HEK293 (cell line): ENCODE data around the gene DEDD2.

Source experiments
- BCL6B ChIP-seq: fragments of 450-650 bp; formaldehyde crosslinking; IDR thresholded peaks from 2 replicates; pipeline ENCODE4 v1.5.1; 2017; ENCODE audit warnings: missing biosample characterization, missing genetic modification characterization
- EGR2 ChIP-seq: fragments of 450-650 bp; formaldehyde crosslinking; IDR thresholded peaks from 2 replicates; pipeline ENCODE4 v1.5.1; 2016; ENCODE audit warnings: low read depth, missing biosample characterization, missing genetic modification characterization
- FEZF1 ChIP-seq: fragments of 450-650 bp; formaldehyde crosslinking; IDR thresholded peaks from 2 replicates; pipeline ENCODE4 v1.5.1; 2016; ENCODE audit warnings: missing biosample characterization, missing genetic modification characterization
- GLIS2 ChIP-seq: fragments of 450-650 bp; formaldehyde crosslinking; IDR thresholded peaks from 2 replicates; pipeline ENCODE4 v1.5.1; 2016; ENCODE audit warnings: missing biosample characterization, missing genetic modification characterization
- HOXA7 ChIP-seq: sonication (generic); formaldehyde crosslinking; IDR thresholded peaks from 2 replicates; pipeline ENCODE4 v1.8.1; 2022; ENCODE audit warnings: missing genetic modification reagents, borderline replicate concordance
- KLF7 ChIP-seq: fragments of 450-650 bp; formaldehyde crosslinking; IDR thresholded peaks from 2 replicates; pipeline ENCODE4 v1.5.1; 2016; ENCODE audit warnings: missing biosample characterization, missing genetic modification characterization, borderline replicate concordance
- SCRT2 ChIP-seq: fragments of 450-650 bp; formaldehyde crosslinking; IDR thresholded peaks from 2 replicates; pipeline ENCODE4 v1.5.1; 2016; ENCODE audit warnings: missing biosample characterization, missing genetic modification characterization
- YY1 ChIP-seq: fragments of 450-650 bp; formaldehyde crosslinking; IDR thresholded peaks from 2 replicates; pipeline ENCODE4 v1.5.1; 2018; ENCODE audit warnings: missing biosample characterization, missing genetic modification characterization
- ZBTB44 ChIP-seq: fragments of 450-650 bp; IDR thresholded peaks from 2 replicates; pipeline ENCODE4 v1.5.1; 2018; ENCODE audit warnings: missing biosample characterization, mild to moderate bottlenecking, missing genetic modification characterization
- ZBTB7A ChIP-seq: fragments of 450-650 bp; formaldehyde crosslinking; IDR thresholded peaks from 2 replicates; pipeline ENCODE4 v1.5.1; 2016; ENCODE audit warnings: low read depth, missing biosample characterization, missing genetic modification characterization
- ZFP69B ChIP-seq: fragments of 450-650 bp; formaldehyde crosslinking; IDR thresholded peaks from 2 replicates; pipeline ENCODE4 v1.5.1; 2016; ENCODE audit warnings: missing biosample characterization, missing genetic modification characterization
- ZNF112 ChIP-seq: fragments of 450-650 bp; formaldehyde crosslinking; IDR thresholded peaks from 2 replicates; pipeline ENCODE4 v1.5.0; 2017; ENCODE audit warnings: missing biosample characterization, missing genetic modification characterization
- ZNF121 ChIP-seq: fragments of 450-650 bp; formaldehyde crosslinking; IDR thresholded peaks from 2 replicates; pipeline ENCODE4 v1.5.1; 2016; ENCODE audit warnings: missing biosample characterization, missing genetic modification characterization
- ZNF223 ChIP-seq: fragments of 450-650 bp; formaldehyde crosslinking; IDR thresholded peaks from 2 replicates; pipeline ENCODE4 v1.5.1; 2016; ENCODE audit warnings: missing biosample characterization, missing genetic modification characterization
- ZNF26 ChIP-seq: fragments of 450-650 bp; formaldehyde crosslinking; IDR thresholded peaks from 2 replicates; pipeline ENCODE4 v1.5.1; 2016; ENCODE audit warnings: missing biosample characterization, missing genetic modification characterization
- ZNF274 ChIP-seq, 2 experiments: fragments of 200-500 bp in 1 of 2; fragments of 450-650 bp in 1 of 2; sonication (Bioruptor generic) in 1 of 2; formaldehyde crosslinking in 1 of 2; IDR thresholded peaks; 2 replicates each; pipeline versions ENCODE4 v1.5.1 to v1.6.1; 2014 to 2016; ENCODE audit warnings: borderline replicate concordance in 1 of 2, inconsistent platforms in 1 of 2, low read length in 1 of 2, missing biosample characterization in 1 of 2, missing genetic modification characterization in 1 of 2
- ZNF311 ChIP-seq: fragments of 450-650 bp; formaldehyde crosslinking; IDR thresholded peaks from 2 replicates; pipeline ENCODE4 v1.5.1; 2017; ENCODE audit warnings: missing biosample characterization, missing genetic modification characterization, borderline replicate concordance
- ZNF350 ChIP-seq: fragments of 450-650 bp; formaldehyde crosslinking; IDR thresholded peaks from 2 replicates; pipeline ENCODE4 v1.5.0; 2017; ENCODE audit warnings: missing biosample characterization, mild to moderate bottlenecking, missing genetic modification characterization
- ZNF354C ChIP-seq: fragments of 450-650 bp; formaldehyde crosslinking; IDR thresholded peaks from 2 replicates; pipeline ENCODE4 v1.5.1; 2016; ENCODE audit warnings: missing biosample characterization, missing genetic modification characterization, low read depth, borderline replicate concordance
- ZNF398 ChIP-seq: fragments of 450-650 bp; formaldehyde crosslinking; IDR thresholded peaks from 2 replicates; pipeline ENCODE4 v1.5.1; 2017; ENCODE audit warnings: missing biosample characterization, missing genetic modification characterization
- ZNF423 ChIP-seq: fragments of 450-650 bp; formaldehyde crosslinking; IDR thresholded peaks from 2 replicates; pipeline ENCODE4 v1.5.1; 2016; ENCODE audit warnings: missing biosample characterization, missing genetic modification characterization
- ZNF501 ChIP-seq: fragments of 450-650 bp; formaldehyde crosslinking; IDR thresholded peaks from 2 replicates; pipeline ENCODE4 v1.5.1; 2016; ENCODE audit warnings: missing biosample characterization, missing genetic modification characterization
- ZNF513 ChIP-seq: fragments of 450-650 bp; IDR thresholded peaks from 2 replicates; pipeline ENCODE4 v1.5.1; 2018; ENCODE audit warnings: missing biosample characterization, missing genetic modification characterization
- ZNF561 ChIP-seq: fragments of 450-650 bp; IDR thresholded peaks from 2 replicates; pipeline ENCODE4 v1.5.1; 2018; ENCODE audit warnings: missing biosample characterization, missing genetic modification characterization, borderline replicate concordance
- ZNF596 ChIP-seq: fragments of 450-650 bp; IDR thresholded peaks from 2 replicates; pipeline ENCODE4 v1.5.0; 2018; ENCODE audit warnings: missing biosample characterization, mild to moderate bottlenecking, missing genetic modification characterization, moderate library complexity
- ZNF624 ChIP-seq: fragments of 450-650 bp; formaldehyde crosslinking; IDR thresholded peaks from 2 replicates; pipeline ENCODE4 v1.5.1; 2017; ENCODE audit warnings: missing biosample characterization, missing genetic modification characterization
- ZNF645 ChIP-seq: fragments of 450-650 bp; formaldehyde crosslinking; IDR thresholded peaks from 2 replicates; pipeline ENCODE4; 2016; ENCODE audit warnings: missing biosample characterization, missing genetic modification characterization
- ZSCAN4 ChIP-seq: fragments of 450-650 bp; formaldehyde crosslinking; IDR thresholded peaks from 2 replicates; pipeline ENCODE4 v1.5.1; 2017; ENCODE audit warnings: missing biosample characterization, missing genetic modification characterization

Gene DEDD2

GRCh38 chr19:42254089-42254849 is 36.8 kb upstream of the DEDD2 start (continued):
- TF ChIP-seq ZNF501 = peak; percentile 50; the same call in 1 of the 2 replicates
- TF ChIP-seq ZNF311 (tag by site-specific recombination) = no peak
- TF ChIP-seq ZNF354C = no peak
- 0 out of 2 replicates have a peak, but pooled peaks have one; percentile 12 for TF ChIP-seq ZBTB44
- TF ChIP-seq ZNF513 (tag by site-specific recombination) = peak; percentile 17; the same call in 1 of the 2 replicates
- TF ChIP-seq ZNF423 (tag by site-specific recombination) = peak; percentile 26
- peak; percentile 89 for TF ChIP-seq ZBTB7A (tag by site-specific recombination)
- TF ChIP-seq ZNF223 = 0 out of 2 replicates have a peak, but pooled peaks have one; percentile 40
- no peak; the same call in 1 of the 2 replicates for TF ChIP-seq YY1
- no peak for TF ChIP-seq HOXA7
- no peak for TF ChIP-seq ZNF645 (tag by site-specific recombination)
- TF ChIP-seq ZNF561 = peak; percentile 95; the same call in 1 of the 2 replicates
- TF ChIP-seq ZNF121 (tag by site-specific recombination) = peak; percentile 49; the same call in 1 of the 2 replicates
- peak; percentile 99 for TF ChIP-seq ZNF398
- peak; percentile 56 for TF ChIP-seq EGR2
- TF ChIP-seq FEZF1 (tag by site-specific recombination) = no peak
- TF ChIP-seq BCL6B (tag by site-specific recombination) = no peak
- TF ChIP-seq ZNF624 = no peak
- TF ChIP-seq ZSCAN4 (tag by site-specific recombination) = 0 out of 2 replicates have a peak, but pooled peaks have one; percentile 4
- peak; percentile 93 for TF ChIP-seq GLIS2
- peak; percentile 46; the same call in 1 of the 2 replicates for TF ChIP-seq KLF7 (tag by site-specific recombination)
- TF ChIP-seq SCRT2 (tag by site-specific recombination) = peak; percentile 98
- TF ChIP-seq ZNF274 (IDR thresholded peaks at IDR 0.05; ENCODE audit: low read length) = no peak
- TF ChIP-seq ZNF274 (tag by site-specific recombination; IDR thresholded peaks at IDR 0.05; ENCODE audit: borderline replicate concordance) = no peak
- TF ChIP-seq ZNF350 (tag by site-specific recombination) = no peak
- TF ChIP-seq ZNF596 = no peak; the same call in 1 of the 2 replicates
- no peak for TF ChIP-seq ZNF112 (tag by site-specific recombination)
- no peak for TF ChIP-seq ZNF26 (tag by site-specific recombination)
- TF ChIP-seq ZFP69B = peak; percentile 83
